SH-SY5Y (cell line): ENCODE measurements around the gene RPS6KC1.

Experiments used
- GATA2 ChIP-seq: IDR thresholded peaks from 2 replicates; pipeline ENCODE4 v1.6.1; 2011; ENCODE audit warnings: mild to moderate bottlenecking, low read depth, low read length
- GATA3 ChIP-seq: IDR thresholded peaks from 2 replicates; pipeline ENCODE4 v1.6.1; 2011; ENCODE audit warnings: low read depth, mild to moderate bottlenecking, low read length, moderate library complexity

DNA sequence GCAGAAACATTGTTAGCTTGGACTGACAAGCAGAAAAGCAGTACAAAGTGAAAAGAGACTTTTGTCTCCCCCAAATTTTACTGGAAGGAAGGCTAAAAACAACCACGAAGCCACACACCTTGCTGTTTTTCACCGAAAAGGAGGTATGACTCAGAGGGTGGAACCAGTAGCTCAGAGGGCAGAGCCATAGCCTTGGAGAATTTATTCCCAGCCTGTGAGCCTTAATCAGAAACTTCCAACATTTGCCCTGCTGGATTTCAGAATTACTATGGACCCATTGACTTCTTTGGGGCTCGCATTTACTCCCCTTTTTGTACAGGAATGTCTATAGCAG, 32.0 kb downstream of the RPS6KC1 start:
- TF ChIP-seq GATA3 (no peak), GATA2 (no peak)
